AG08395 (cell line): Measurements from ENCODE around the gene TPRG1.

Experiments used
- DNase-seq: peaks from one replicate; pipeline ENCODE4 v3.0.0; 2012; ENCODE audit warnings: mixed read lengths, low spot score

TPRG1 gene, protein sequence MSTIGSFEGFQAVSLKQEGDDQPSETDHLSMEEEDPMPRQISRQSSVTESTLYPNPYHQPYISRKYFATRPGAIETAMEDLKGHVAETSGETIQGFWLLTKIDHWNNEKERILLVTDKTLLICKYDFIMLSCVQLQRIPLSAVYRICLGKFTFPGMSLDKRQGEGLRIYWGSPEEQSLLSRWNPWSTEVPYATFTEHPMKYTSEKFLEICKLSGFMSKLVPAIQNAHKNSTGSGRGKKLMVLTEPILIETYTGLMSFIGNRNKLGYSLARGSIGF

DNA sequence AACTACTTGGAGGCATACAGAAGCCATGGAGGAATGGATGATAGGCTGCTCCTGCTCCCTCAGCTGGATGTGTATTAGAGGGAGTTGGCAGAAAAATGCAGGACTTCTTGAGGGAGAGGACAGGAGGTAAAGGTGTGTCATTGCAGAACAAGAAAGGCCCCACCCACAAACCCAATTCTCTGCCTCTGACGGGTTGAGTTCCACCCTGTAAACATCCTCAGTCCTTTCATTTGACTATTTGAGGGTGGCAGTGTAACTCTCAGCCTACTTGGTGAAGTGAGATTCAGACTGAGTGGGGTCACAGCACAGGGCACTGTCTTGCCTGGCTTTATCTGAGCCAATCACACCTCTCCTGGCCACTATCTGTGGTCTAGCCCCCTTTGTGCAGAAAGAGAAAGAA, at the start of gene TPRG1:
Gene TPRG1 (plus strand): TSS at position 265 of the 400 bp plus-strand sequence. CDS start 35,414 bp downstream, outside the sequence.
- DNase-seq: no peak

DNA sequence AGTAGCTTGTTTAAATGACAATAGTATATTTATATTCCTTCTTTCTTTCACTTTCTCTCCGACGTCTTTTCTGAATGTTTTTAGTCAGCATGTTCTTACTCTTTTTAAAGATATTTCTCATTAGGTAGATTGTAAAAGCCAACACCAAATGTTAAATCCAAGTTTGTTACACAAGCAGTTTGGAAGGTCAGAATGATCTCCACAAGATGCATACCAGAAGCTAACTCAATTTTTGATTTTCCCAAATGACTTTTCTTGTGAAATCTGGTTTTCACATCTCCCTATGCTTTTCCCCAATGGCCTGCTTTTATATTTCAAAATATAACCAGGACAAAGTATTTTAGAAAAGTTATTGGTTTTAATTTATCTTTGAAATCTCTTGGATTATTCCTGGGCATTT, 49.7 kb upstream of the TPRG1 start:
- DNase-seq: no peak

DNA sequence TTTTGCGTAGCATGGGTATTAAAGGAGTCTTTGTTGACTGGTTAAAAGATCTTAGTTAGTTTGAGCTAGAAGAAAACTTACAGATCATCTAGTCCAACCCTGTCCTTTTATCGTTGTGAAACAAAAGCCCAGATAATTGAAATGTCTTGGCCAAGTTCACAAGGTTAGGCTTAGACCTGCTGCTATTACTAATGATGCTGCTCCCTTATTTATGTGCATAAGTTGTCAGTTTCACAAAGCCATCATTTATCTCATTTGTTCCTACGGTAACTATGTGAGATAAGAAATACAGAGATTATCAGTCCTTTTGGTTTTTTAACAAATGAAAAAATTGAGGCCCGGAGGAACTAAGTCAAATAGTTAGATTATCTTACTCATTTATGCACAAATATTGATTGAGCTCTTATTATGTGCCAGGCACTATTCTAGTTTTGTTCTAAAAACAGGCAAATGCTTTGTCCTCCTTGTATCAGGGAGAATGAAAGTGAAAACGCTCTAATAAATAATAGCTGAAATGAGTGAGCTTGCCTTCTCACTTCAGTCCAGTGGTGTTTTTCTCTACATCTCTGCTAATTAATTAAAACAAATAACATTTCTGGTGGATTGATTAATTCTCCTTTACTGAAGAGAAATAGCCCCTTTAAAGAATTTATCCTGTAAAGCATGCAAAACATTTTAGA, 49.1 kb upstream of the TPRG1 start:
- DNase-seq: no peak

DNA sequence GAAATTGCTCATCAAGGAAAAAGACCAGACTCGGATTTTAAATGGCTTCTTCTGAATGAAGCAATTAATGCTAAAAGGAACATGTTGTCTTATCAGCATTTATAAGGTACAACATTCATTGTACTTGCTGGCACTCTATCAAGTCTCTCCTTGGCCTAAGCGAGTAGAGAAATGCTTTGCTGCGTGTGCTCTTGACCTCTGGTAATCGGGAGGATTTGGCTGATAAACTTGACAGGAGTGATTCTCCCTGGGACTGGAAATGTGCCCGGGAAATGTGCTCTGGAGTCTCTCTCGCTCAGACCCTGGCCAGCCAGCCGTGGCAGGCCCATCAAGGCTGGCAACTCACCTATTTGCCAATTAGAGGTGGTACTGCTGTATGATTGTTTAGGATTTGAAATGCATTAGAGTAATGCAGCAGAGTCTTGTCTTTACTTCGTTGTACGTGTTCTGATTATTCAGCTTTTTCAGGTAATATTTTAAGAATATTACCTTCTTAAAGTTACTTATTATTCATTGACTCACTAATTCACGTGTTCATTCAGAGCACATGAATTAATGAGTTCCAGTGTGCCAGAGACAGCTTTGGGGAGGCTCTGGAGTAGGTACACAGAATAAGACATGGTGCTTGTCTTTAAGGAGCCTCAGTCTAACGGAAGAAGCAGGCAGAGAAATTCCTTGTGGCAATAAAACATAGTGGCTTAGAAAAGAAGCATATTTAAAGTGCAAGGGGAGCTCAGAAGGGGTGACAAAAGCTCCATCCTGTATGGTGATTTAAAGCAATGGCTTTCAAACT, 48.0 kb upstream of the TPRG1 start:
- DNase-seq: no peak

DNA sequence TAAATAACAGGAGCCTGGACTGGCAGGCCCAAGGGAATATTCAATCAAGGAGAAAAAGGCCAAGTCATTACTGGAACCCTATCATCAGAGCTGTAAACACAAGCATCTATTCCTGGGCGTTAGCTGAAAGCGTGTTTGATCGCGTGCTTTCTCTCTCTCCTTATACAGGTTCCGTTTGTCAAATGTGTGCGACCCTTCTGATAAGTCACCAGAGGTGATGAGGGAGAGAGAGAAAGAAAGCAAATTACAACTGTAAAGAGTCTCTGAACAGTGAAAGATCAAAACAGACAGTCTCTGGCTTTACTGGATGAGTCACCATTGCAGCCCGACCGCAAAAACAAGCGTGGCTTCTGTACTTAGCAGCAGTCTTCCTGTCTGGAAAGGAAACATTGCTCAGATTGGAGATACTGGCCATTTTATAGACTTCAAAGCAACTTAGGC, 39.5 kb upstream of the TPRG1 start:
- DNase-seq: peak; percentile 82

DNA sequence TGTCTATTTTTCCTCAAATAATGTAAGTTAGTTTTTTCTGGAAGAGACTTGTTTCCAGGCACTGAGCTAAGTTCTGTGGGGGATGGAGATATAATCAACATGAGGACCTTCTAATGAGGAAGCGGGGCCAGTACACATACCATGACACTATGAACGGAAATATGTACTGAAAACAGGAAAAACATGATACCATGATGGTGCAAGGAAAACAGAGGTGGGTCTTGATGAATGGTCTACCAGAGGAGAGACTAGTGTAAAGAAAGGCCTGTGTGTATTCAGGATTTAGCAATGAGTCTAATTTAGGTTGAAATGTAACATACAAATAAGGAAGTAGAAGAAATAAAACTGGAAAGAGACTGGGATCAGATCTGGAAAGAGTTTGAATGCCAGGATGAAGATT, 38.9 kb upstream of the TPRG1 start:
- no peak for DNase-seq

DNA sequence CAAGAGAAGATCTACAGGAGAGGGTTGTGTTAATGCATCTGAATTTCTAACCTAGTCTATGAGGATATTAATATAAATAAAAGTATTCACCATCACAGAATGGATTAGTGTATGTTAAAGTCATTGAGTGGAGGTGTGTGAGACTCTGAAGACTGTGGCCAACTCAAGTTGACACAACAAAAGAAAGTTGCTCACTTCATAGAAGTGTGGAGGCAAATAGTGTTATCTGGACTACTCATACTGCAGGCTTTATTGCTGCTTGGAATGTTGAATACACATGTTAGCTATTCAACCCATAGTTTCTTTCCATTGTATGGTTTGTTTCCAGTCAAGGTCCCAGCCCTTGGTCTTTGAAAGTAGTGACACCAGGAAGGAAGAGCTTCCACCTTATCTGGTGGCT, 38.0 kb upstream of the TPRG1 start:
- no peak for DNase-seq

DNA sequence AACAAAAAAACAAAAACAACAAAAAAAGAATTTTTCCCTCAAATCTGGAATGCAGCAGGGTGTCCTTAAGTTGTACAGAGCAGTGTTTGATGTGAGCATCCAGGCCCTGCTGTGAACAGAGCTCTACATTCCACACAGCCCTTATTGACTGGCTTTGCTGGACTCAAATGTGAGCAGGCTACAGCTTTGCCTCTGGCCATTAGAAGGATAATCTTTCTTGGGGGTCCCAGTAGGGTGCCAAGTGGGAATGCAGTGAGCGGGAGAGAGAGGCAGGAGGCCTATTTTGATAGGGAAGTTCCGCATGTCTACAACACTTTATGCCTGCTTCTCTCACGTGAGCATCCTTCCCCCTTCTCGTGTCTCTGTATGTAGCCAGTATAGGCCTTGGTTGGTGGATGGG, 34.4 kb upstream of the TPRG1 start:
- no peak for DNase-seq

DNA sequence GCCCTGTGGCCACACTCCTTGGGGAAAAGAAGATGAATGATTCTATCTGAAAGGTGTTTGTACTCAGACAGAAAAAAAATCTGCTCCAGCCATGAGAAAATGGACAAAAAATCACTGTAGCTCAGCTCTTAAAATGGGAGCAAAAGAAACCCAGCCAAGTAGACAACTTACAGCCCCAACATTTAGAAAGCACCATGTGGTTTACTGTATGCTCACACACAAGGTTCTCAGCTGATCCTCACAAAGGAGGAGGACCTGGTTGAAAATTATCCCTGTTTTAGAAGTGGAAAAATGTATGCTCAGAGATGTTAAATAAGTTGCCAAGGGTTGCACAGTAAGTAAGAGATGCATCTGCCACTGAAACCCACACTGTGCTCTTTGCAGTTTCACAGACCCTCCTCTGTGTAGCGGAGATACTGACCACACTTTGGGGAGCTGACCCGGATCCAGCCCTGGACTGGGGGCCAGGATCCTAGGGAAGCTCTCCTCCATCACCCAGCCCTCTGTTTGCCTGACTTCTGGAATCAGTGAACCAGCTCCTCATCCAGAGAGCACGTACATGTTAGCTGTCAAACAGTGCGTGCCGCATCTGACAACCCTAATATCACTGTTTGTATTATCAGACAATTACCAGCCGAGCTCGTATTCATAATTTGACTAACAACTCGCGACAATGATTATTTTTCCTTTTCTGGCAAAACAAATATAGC, 32.7 kb upstream of the TPRG1 start:
- no peak for DNase-seq

DNA sequence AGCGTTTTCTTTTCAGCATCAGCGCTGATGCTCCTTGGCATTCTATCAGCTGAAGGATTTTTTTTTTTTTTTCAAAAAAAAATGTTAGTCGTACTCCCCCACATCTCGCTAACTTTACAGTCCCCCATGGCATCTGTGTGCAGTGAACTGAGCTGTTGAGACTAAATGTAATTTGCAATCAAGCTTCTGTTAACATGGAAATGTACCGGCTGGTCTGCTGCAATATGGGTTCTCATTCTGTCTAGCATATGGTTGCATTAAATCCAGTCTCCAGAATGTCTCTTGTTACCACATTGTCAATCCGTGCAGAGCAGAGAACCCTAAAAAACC, 32.2 kb upstream of the TPRG1 start:
- DNase-seq: no peak

DNA sequence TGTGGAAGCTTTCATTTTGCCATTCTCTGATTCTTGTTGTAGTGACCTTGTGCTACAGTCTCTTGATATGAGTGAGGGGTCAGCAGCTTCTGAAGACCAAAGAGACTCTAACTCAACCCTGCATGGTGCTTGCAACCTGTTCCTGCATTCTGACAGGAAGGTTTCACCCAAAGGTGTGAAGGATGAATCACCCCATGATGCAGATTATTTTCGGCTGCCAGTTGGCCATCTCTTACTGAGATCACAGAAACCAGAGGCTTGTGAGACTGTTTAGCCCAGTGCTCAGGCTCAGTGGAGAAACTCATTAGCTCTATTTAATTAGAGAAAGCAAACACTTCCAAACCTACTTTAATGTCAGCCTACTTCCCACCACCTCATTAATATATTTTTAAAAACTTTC, 29.2 kb upstream of the TPRG1 start:
- DNase-seq: no peak

DNA sequence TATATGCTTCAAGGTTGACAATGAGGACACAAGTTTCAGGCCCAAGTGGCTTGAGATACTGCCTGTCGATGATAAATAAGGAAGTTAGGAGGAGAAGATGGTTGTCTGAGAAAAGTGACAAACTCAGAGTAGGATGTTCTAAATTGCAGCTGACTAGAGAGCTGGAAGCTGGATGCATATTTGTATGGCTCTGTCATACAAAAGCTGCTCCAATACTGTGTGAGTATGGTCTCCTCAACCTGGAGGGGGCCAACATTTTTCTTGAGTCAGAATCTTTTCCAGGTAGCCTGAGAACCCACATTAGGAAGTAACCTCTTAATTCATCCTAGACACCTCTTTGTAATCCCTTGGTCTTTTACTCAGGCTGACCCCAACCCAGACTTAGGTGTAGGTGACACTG, 28.4 kb upstream of the TPRG1 start:
- peak; percentile 11 for DNase-seq

DNA sequence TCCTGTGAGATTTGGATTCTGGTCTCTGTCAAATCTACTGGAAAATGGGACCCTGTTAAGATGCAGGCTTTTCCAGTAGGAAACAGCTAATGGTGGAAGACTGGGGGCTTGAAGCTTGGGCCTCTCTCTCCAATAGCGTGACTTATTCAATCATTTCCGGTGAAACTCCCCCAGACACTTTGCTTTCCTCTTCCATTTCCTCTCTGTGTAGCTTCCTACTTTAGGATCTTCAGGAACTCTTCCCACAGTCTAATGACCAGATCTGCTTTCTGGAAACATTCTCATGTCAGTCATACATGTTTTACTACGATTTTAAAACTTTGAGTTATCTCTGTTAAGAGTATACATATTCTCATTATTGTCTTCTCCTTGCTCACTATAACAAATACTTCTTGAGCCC, 28.0 kb upstream of the TPRG1 start:
- no peak for DNase-seq

DNA sequence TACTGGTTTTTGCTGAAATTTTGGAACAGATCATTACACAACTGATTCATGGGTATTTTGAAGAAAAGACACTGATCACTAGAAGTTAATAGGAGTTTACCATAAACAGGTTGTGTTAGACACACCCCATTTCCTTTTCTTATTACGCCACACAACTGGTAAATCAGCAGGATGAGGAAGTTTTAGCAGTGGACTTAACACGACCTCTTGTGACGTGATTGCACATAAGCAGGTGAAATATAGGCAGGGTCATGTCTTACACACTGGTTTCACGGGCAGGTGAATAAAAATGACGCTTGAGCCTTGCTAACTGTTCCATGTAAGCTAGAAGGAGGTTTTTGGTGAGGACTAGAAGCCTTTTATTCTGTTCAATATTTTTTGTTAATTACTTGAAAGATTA, 27.1 kb upstream of the TPRG1 start:
- no peak for DNase-seq

DNA sequence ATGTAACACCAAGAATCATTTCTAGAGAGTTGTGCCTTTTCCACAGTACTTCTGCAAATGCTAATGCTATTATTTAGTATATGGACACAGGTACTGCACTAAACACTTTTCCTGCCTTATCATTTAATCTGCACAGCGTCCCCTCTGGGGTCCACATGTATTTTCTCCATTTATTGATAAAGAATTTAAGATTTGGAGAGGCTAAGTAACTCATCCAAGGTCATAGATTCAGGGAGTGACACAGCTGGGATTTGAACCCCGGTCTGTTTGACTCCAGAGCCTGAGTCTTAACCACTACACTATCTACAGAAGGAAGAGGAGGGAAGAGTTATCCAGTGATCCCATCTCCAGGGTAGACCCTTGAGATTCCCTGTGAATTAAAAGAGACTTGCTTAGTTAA, 24.9 kb upstream of the TPRG1 start:
- DNase-seq: no peak

DNA sequence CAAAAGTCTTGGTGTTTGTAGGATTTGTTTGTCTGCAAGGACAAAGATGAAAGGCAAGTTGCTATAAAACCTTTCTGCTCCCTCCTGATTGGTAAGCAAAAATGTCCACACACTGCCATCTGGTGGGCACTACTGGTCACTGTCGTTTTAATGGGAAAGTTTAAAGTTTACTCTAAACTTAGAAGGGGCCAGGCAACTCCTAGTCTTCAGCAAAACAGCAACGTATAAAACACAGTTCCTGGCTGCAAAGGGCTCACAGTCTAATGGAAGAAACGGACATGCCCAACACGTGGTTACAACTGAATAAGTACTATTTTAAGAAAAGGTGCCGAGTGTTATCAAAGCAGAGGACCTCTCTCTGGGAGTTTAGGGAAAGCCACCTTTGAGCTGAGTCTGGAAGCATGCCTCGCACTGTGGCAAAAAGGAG, 23.7 kb upstream of the TPRG1 start:
- DNase-seq: peak; percentile 74

DNA sequence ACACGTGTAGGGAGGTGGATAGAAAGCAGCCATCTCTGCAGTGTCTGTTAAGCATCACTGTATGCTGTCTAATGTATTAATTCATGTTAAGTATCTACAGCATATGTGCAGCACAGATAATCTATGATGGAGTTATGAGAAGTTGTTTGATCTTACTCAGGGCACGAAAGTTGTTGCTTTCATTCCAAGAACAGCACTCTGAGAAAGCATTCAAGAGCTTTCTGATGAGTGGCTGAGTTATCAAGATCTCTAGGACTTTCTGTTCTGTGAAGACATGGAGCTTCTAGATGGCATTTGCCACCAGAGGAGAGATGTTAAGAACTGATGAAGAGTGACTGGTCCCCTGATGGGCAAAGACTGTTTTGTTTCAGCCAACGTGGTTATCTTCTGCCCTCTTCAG, 22.6 kb upstream of the TPRG1 start:
- no peak for DNase-seq

DNA sequence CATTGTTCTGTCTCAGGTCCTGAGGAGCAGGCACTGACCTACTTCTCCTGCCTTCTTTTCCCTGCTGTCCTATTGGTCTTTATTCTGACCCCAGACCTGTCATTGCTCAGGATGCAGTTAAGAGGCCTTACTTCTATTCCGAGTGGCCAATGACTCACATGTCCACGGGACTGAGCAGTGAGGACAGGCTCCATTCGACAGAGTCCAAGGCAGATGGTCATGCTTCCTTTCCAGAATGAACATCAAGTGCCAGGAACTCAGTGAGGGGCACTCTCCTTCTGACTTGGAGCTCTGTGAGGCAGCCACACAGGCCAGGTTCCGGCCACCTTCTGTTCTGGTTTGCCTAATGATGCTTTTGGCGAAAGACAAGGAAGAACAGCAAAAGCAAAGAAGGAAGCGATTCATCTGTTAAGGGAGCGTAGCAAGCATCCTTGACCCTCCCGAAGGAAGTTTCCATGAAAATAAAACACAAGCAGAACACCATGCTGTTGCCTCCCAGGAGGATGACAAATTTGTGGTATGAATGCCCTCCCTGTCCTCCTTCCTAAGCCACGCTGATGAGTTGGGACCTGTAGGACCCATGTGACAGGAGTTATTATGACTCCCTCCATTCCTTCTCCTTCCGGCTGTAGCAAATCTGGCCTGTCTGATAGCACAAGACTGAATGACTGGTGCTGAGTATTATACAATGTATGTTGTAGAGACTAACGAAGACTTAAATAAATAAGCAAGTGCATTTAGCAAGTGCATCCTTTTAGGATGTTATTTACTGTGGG, 14.4 kb upstream of the TPRG1 start:
- no peak for DNase-seq

DNA sequence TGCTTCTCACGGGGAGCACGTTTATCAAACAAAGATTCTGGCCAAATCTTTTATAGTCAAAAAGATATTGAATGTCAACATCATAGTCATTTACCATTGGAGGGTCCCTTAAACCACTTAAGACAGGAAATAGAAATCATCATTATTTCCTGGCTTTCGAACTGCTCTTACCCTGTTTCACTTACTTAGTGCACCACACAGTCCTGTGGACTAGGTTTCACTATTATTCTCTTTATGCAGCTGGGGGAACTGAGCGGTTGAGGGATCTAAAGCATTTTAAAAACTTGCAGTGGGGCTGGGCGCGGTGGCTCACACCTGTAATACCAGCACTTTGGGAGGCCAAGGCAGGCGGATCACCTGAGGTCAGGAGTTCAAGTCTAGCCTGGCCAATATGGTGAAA, 13.7 kb upstream of the TPRG1 start:
- no peak for DNase-seq

DNA sequence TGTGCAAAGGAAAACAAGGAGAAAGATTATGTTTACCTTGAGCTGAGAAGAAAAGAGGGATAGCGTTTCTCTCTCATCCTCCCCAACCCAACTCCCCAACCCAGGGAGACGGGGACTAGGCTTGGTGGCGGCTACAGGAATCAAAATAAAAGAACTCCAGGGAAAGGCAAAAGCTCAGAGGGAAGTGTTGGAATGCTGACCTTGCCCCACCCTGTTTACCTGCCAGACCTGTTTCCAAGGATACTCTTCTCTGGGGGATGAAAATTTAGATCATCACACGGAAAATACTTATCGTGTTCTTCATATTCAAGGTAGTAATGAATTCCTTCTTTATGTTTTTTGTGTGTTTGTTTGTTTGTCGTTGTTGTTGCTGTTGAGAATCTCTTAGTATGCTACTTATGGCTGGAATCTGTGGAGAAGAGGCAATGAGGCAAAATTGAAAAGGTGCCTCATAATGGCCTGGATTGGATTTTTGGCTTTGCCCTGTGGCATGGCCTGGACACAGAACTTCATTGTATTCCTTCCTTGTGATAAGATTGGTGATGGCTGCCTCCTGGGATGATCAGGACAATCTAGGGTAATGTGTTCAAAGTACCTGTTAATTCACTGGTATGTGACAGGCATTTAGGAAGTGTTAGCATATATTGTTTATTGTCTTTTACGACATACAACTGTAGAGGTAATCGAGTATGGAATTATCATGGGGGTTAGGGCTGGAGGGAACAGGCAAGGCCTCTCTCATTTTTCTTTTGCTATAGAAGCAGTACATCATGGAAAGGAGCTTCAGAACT, 11.1 kb upstream of the TPRG1 start:
- DNase-seq: no peak

DNA sequence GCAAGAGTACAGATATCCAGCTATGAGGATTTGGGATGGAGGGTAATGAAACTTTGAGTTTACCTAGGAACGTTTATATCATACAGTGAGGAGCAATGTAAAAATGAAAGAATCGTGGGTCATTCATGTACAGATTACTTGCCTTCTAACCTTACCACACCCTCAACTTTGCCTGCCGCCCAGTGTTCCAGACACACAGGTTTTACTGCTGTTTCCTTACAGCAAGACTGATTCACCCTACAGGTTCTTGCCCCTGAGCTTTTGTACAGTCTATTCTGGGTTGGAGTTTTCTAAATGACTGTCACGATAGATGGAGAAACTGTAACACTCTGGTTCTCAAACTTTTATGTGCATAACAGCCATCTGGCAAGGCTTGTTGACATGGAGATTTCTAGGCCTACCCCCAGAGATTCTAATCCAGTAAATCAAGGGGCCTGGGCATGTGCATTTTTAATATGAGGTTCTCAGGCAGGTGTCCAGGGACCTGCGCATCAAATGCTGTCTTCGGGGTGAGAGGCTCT, 6.6 kb upstream of the TPRG1 start:
- DNase-seq: no peak
